Thyroid gland (tissue), 4 donors: ENCODE results near the gene CEP120.

Experiments
- CTCF ChIP-seq, 6 experiments: fragments of 200-600 bp in 3 of 6; fragments of 450-650 bp in 3 of 6; sonication (generic) in 3 of 6; IDR thresholded peaks; one replicate each; pipeline ENCODE4 v1.5.1; 2016 to 2019; ENCODE audit warnings: antibody characterized with exemption in 6 of 6, mild to moderate bottlenecking in 2 of 6, inconsistent platforms in 1 of 6, moderate library complexity in 1 of 6
- POLR2A ChIP-seq, 2 donors: fragments of 450-650 bp; IDR thresholded peaks; one replicate each; pipeline ENCODE4 v1.6.1; 2017; ENCODE audit warnings: antibody characterized with exemption in 2 of 2, mild to moderate bottlenecking in 2 of 2, moderate library complexity in 1 of 2

- TF ChIP-seq CTCF (IDR thresholded peaks at IDR 0.05) (no peak), POLR2A (IDR thresholded peaks at IDR 0.05) (no peak)
These were observed 4.1 kb upstream of the CEP120 start for GRCh38 chr5:123427281-123427680.
